Measurements from ENCODE around the gene JADE1.
A peak's percentile ranks its signal among the peaks of the same experiment; 100 is the strongest.

- peak; percentile 75 to 84 for TF ChIP-seq CTCF (conservative IDR thresholded peaks at IDR 0.05 in 1 of 2, IDR thresholded peaks at IDR 0.05 in 1 of 2; ENCODE audit: extremely low read depth in 1 of 2, insufficient read depth in 1 of 2, low read depth in 1 of 2, low read length in 2 of 2)
- TF ChIP-seq EZH2 (IDR thresholded peaks at IDR 0.05; ENCODE audit: borderline replicate concordance, low read length) = no peak
These were observed 54.0 kb downstream of the JADE1 start for GRCh38 chr4:128863312-128864075.

Data from mammary epithelial cell (primary cell).